ENCODE results near the gene IL36G.
"Not testable (repeated sequence)": the region's sequence is repeated elsewhere in the genome, so short reads cannot be mapped to it uniquely, and the experiment has no call there.

IL36G gene

GRCh38 chr2:112977559-112978056 lies at the start of gene IL36G:
Gene IL36G, plus strand, starts transcription at chr2:112978006. Its CDS starts 633 bp downstream, at chr2:112978639.
- DNase-seq = no peak

GRCh38 chr2:112933261-112933660 lies 44.5 kb upstream of the IL36G start:
- DNase-seq = no peak

GRCh38 chr2:112934117-112934516 lies 43.7 kb upstream of the IL36G start:
- DNase-seq = not testable (repeated sequence)

GRCh38 chr2:112936927-112937232 lies 40.9 kb upstream of the IL36G start:
- no peak for DNase-seq

GRCh38 chr2:112938904-112939303 lies 38.9 kb upstream of the IL36G start:
- DNase-seq = no peak

- DNase-seq = no peak
These were observed 38.4 kb upstream of the IL36G start for GRCh38 chr2:112939425-112939824.

GRCh38 chr2:112940859-112941625 lies 36.8 kb upstream of the IL36G start:
- DNase-seq = no peak

GRCh38 chr2:112941753-112942653 lies 35.8 kb upstream of the IL36G start:
- DNase-seq = peak; percentile 31 to 34

- DNase-seq = no peak
These were observed 35.2 kb upstream of the IL36G start for GRCh38 chr2:112942654-112943002.

GRCh38 chr2:112944971-112945370 lies 32.8 kb upstream of the IL36G start:
- DNase-seq = no peak

- DNase-seq = no peak
These were observed 31.7 kb upstream of the IL36G start for GRCh38 chr2:112946086-112946485.

- DNase-seq = no peak
These were observed 30.4 kb upstream of the IL36G start for GRCh38 chr2:112947374-112947773.

- no peak for DNase-seq
These were observed 28.4 kb upstream of the IL36G start for GRCh38 chr2:112949456-112949855.

GRCh38 chr2:112954364-112954763 lies 23.4 kb upstream of the IL36G start:
- no peak for DNase-seq

GRCh38 chr2:112957511-112957910 lies 20.3 kb upstream of the IL36G start:
- no peak for DNase-seq

- peak; percentile 18 to 39 for DNase-seq
These were observed 19.2 kb upstream of the IL36G start for GRCh38 chr2:112958428-112959108.

GRCh38 chr2:112959109-112959812 lies 18.5 kb upstream of the IL36G start:
- DNase-seq = no peak

GRCh38 chr2:112960230-112960825 lies 17.5 kb upstream of the IL36G start:
- no peak for DNase-seq

GRCh38 chr2:112962308-112963175 lies 15.3 kb upstream of the IL36G start:
- DNase-seq = no peak

GRCh38 chr2:112967023-112967422 lies 10.8 kb upstream of the IL36G start:
- DNase-seq = no peak

- DNase-seq = no peak
These were observed 5.3 kb upstream of the IL36G start for GRCh38 chr2:112972423-112973086.
